IMR-90 (cell line): ENCODE measurements around the gene GKAP1.
"Not testable (repeated sequence)": the region's sequence is repeated elsewhere in the genome, so short reads cannot be mapped to it uniquely, and the experiment has no call there.

ENCODE experiments used
- BHLHE40 ChIP-seq: fragments of 150-350 bp; IDR thresholded peaks from 2 replicates; pipeline ENCODE4 v1.6.1; 2016; ENCODE audit warnings: mild to moderate bottlenecking, low read depth, low read length
- CEBPB ChIP-seq: IDR thresholded peaks from 2 replicates; pipeline ENCODE4 v1.6.1; 2012; ENCODE audit warnings: low read depth, low read length, improper control_type of control experiment
- POLR2A ChIP-seq: IDR thresholded peaks from 2 replicates; pipeline ENCODE4 v1.6.1; 2012; ENCODE audit warnings: mild to moderate bottlenecking, low read depth, low read length
- RAD21 ChIP-seq: IDR thresholded peaks from 2 replicates; pipeline ENCODE4 v1.6.1; 2012; ENCODE audit warnings: low read length, improper control_type of control experiment
- TF ChIP-seq, protein P1 (sequence below): conservative IDR thresholded peaks from 2 replicates; pipeline ENCODE4 v1.5.1; 2012; ENCODE audit warnings: mild to moderate bottlenecking, low read depth, low read length, improper control_type of control experiment

DNA sequence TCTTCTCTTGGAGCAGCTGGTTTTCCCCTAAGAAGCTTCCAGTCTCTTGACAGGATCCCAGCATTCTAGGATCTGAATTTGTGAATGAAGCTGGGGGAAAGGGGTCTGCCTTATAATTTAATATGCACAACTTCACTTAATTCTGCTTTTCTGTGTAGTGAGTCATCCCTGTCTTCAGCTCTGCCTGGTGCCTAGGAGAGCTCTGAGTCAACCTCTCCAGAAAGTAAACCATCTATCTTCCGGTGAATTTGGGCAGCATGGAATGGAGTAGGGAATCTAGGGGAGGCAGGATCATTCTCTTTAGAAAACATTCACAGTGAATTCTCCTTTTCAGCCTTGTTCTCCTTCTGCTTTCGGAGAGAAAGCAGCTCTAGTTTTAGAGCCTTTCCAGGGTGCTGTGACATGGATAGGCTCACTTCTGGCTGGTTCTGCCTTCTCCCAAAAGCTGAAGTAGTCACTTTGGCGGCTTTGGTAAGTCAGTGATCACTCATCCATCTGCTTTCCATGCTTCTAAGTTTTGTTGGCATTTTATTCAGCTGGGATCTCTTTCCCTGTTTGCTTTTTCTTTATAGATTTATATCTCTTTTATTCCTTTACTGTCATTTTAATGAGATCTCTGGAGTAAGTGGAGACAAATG lies 7.5 kb upstream of the GKAP1 start:
- TF ChIP-seq, protein P1, sequence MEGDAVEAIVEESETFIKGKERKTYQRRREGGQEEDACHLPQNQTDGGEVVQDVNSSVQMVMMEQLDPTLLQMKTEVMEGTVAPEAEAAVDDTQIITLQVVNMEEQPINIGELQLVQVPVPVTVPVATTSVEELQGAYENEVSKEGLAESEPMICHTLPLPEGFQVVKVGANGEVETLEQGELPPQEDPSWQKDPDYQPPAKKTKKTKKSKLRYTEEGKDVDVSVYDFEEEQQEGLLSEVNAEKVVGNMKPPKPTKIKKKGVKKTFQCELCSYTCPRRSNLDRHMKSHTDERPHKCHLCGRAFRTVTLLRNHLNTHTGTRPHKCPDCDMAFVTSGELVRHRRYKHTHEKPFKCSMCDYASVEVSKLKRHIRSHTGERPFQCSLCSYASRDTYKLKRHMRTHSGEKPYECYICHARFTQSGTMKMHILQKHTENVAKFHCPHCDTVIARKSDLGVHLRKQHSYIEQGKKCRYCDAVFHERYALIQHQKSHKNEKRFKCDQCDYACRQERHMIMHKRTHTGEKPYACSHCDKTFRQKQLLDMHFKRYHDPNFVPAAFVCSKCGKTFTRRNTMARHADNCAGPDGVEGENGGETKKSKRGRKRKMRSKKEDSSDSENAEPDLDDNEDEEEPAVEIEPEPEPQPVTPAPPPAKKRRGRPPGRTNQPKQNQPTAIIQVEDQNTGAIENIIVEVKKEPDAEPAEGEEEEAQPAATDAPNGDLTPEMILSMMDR: not testable (repeated sequence)
- not testable (repeated sequence) for TF ChIP-seq POLR2A, BHLHE40, RAD21, CEBPB
